K562 (cell line): ENCODE data around the gene HMOX1. TPM values are rescaled to one million over a fixed set of nuclear protein-coding genes. Genes with fewer than 3 reads are reported as not detected.

ENCODE experiments used
- ATAC-seq: fragments of 200-7000 bp; cut with Tn5 transposase; 3 replicates; pipeline ENCODE4 v1.9.1; 2020; ENCODE audit warnings: moderate library complexity
- BruUV-seq: library from RNA; stranded (reverse); fragments of 400-500 nt; replicated peaks from 2 replicates; lab custom pipeline; 2021; lab: Mats Ljungman, UMichigan
- CTCF ChIA-PET: fragments of 300-600 bp; formaldehyde crosslinking; extraction: SDS; loops from one replicate; lab custom pipeline; 2021; ENCODE audit warnings: low intra/inter-chr PET ratio; lab: Yijun Ruan, JAX
- POLR2A ChIA-PET: fragments of 300-600, 350-650 bp; sonication (Branson Sonifier 250); formaldehyde crosslinking; extraction: SDS; loops from one replicate; lab custom pipeline; 2021; ENCODE audit warnings: antibody characterized with exemption, inconsistent platforms; lab: Yijun Ruan, JAX
- DNase-seq, 4 experiments: peaks; one replicate each; pipeline versions ENCODE4 v3.0.0 to v3.0.0-alpha.2; 2011 to 2018; ENCODE audit warnings: low spot score in 3 of 4, mixed read lengths in 3 of 4; ENCODE audit errors: extremely low read depth in 1 of 4
- FAIRE-seq: peaks from 2 replicates; lab custom pipeline; 2011; peaks lifted over from hg19 to GRCh38; lab: Jason Lieb, UNC
- H2AFZ ChIP-seq: 2 replicates; pipeline ENCODE4 v1.6.0; 2011; ENCODE audit warnings: low read depth, low read length, control low read depth, inconsistent platforms
- H3K27ac ChIP-seq: fragments of 200-600 bp; 3 replicates; pipeline ENCODE4 v1.8.0; 2011; ENCODE audit warnings: low read depth, mild to moderate bottlenecking, control low read depth, inconsistent platforms, low read length, moderate library complexity, mixed read lengths; ENCODE audit errors: extremely low read depth
- H3K27me3 ChIP-seq, 2 experiments: fragments of 300-600 bp in 1 of 2; 2 replicates in 1 of 2; 3 replicates in 1 of 2; pipeline versions ENCODE4 v1.6.0 to v1.8.0; 2011; ENCODE audit warnings: inconsistent platforms in 2 of 2, low read length in 2 of 2, mild to moderate bottlenecking in 1 of 2, mixed read lengths in 1 of 2, moderate library complexity in 1 of 2; ENCODE audit not compliant: control insufficient read depth in 2 of 2, insufficient read depth in 2 of 2
- H3K36me3 ChIP-seq: fragments of 300-600 bp; 3 replicates; pipeline ENCODE4 v1.8.0; 2011; ENCODE audit warnings: mild to moderate bottlenecking, low read length, inconsistent platforms; ENCODE audit not compliant: control insufficient read depth, insufficient read depth
- H3K4me1 ChIP-seq, 2 experiments: fragments of 200-600 bp in 1 of 2; replicated peaks in 1 of 2; 2 replicates in 1 of 2; 3 replicates in 1 of 2; pipeline versions ENCODE4 v1.5.1 to v1.8.0; 2011; ENCODE audit warnings: inconsistent platforms in 2 of 2, low read length in 2 of 2, mild to moderate bottlenecking in 1 of 2, mixed read lengths in 1 of 2, moderate library complexity in 1 of 2; ENCODE audit not compliant: control insufficient read depth in 2 of 2, insufficient read depth in 2 of 2
- H3K4me2 ChIP-seq: 2 replicates; pipeline ENCODE4 v1.6.1; 2011; ENCODE audit warnings: low read length, control low read depth, inconsistent platforms, mixed read lengths; ENCODE audit not compliant: insufficient read depth
- H3K4me3 ChIP-seq: fragments of 200-600 bp; sonication (generic), shearing (Covaris generic); 2 replicates; pipeline ENCODE4 v1.5.1; 2016; ENCODE audit warnings: control low read depth, inconsistent platforms
- H3K79me2 ChIP-seq: fragments of 200-600 bp; 3 replicates; pipeline ENCODE4 v1.8.0; 2011; ENCODE audit warnings: low read length, inconsistent platforms; ENCODE audit not compliant: control insufficient read depth, insufficient read depth
- H3K9ac ChIP-seq, 2 experiments: 2 replicates each; pipeline versions ENCODE4 v1.6.0 to v1.6.1; 2011; ENCODE audit warnings: low read depth in 2 of 2, low read length in 2 of 2, control low read depth in 1 of 2, inconsistent platforms in 1 of 2, mild to moderate bottlenecking in 1 of 2, mixed read lengths in 1 of 2; ENCODE audit not compliant: insufficient read depth in 1 of 2
- H3K9me1 ChIP-seq: one replicate; pipeline ENCODE4 v1.6.0; 2011; ENCODE audit warnings: inconsistent platforms, mild to moderate bottlenecking, low read length, moderate library complexity; ENCODE audit not compliant: control insufficient read depth, insufficient read depth
- H3K9me3 ChIP-seq: replicated peaks from 2 replicates; pipeline ENCODE4 v1.5.1; 2011; ENCODE audit warnings: low read depth, low read length, inconsistent platforms; ENCODE audit not compliant: control insufficient read depth, insufficient read depth
- H4K20me1 ChIP-seq: replicated peaks from 2 replicates; pipeline ENCODE4 v1.6.1; 2011; ENCODE audit warnings: low read length, inconsistent platforms, mixed read lengths; ENCODE audit not compliant: control insufficient read depth, insufficient read depth
- ARID4B ChIP-seq: sonication (generic); formaldehyde crosslinking; IDR thresholded peaks from 2 replicates; pipeline ENCODE4 v1.8.0; 2022; ENCODE audit warnings: mild to moderate bottlenecking, missing genetic modification reagents
- ATF1 ChIP-seq, 2 experiments: fragments of 450-650 bp in 1 of 2; IDR thresholded peaks; 2 replicates each; pipeline ENCODE4 v1.6.1; 2016; ENCODE audit warnings: missing compliant biosample characterization in 1 of 2, missing genetic modification characterization in 1 of 2
- CAMTA2 ChIP-seq: fragments of 250-450 bp; sonication (Bioruptor Pico); conservative IDR thresholded peaks from 2 replicates; pipeline ENCODE4 v1.5.1; 2022
- RCOR1 ChIP-seq, 2 experiments: IDR thresholded peaks; 2 replicates each; pipeline ENCODE4 v1.6.1; 2012; ENCODE audit warnings: low read depth in 2 of 2, low read length in 2 of 2, borderline replicate concordance in 1 of 2, improper control_type of control experiment in 1 of 2
- ZBTB9 ChIP-seq: fragments of 450-650 bp; formaldehyde crosslinking; IDR thresholded peaks from 2 replicates; pipeline ENCODE4 v1.4.0; 2020; ENCODE audit warnings: mild to moderate bottlenecking, moderate library complexity
- ZNF324 ChIP-seq: fragments of 250-450 bp; sonication (Bioruptor Pico); IDR thresholded peaks from 2 replicates; pipeline ENCODE4 v1.4.0; 2020; ENCODE audit warnings: mild to moderate bottlenecking
- ZNF445 ChIP-seq: fragments of 250-450 bp; sonication (Bioruptor Pico); IDR thresholded peaks from 2 replicates; pipeline ENCODE4 v1.4.0; 2020; ENCODE audit warnings: low read depth, mild to moderate bottlenecking, moderate library complexity
- ZNF511 ChIP-seq: sonication (generic); formaldehyde crosslinking; IDR thresholded peaks from 2 replicates; pipeline ENCODE4 v1.8.0; 2022; ENCODE audit warnings: mild to moderate bottlenecking, missing genetic modification reagents
- WGBS: fragments of 100-300 bp; shearing (Covaris generic); methylation state at CpG from one replicate; pipeline ENCODE4 v1.1.6; 2016; ENCODE audit warnings: low coverage, mixed read lengths; ENCODE audit not compliant: insufficient coverage; ENCODE audit errors: missing lambda C conversion rate; 5-methylcytosine and 5-hydroxymethylcytosine counted together
- in situ Hi-C: fragments of 300-500 bp; cut with MboI; formaldehyde crosslinking; loops from 4 replicates; pipeline ENCODE4 v1.15.0; 2018; ENCODE audit warnings: inconsistent platforms, mixed read lengths
- intact Hi-C: fragments of 100-400 bp; cut with micrococcal nuclease; formaldehyde crosslinking; loops from 2 replicates; pipeline ENCODE4 v1.14.2; 2022
- polyA plus RNA-seq, 8 experiments: library from polyadenylated mRNA; depleted of rRNA in 4 of 8; stranded (reverse) in 5 of 8; unstranded in 3 of 8; fragments of >200 nt; fragmentation: Nextera tagmentation in 2 of 8; fragmentation: Illumina TruSeq in 1 of 8; extraction: Ambion mirVana in 2 of 8; extraction: Trizol in 1 of 8; gene quantifications; 2 replicates each; pipeline versions ENCODE4 v1.2.1 to v1.2.3, GENCODE V29; 2011 to 2014; ENCODE audit warnings: inconsistent platforms in 1 of 8, missing spikeins in 1 of 8
- total RNA-seq, 7 experiments: library from RNA; depleted of rRNA in 6 of 7; stranded (reverse); fragments of >200 nt in 6 of 7; fragmentation: Illumina TruSeq in 2 of 7; extraction: Trizol in 2 of 7; gene quantifications; 2 replicates each; pipeline versions ENCODE4 v1.2.1 to v1.2.3, GENCODE V29; 2011 to 2021; ENCODE audit warnings: low replicate concordance in 1 of 7

HMOX1 gene
- total and polyA plus RNA-seq, 9 of the 15 experiments (the other 6 are each of a cell fraction or from before 2014, with no cell fraction given): not detected

- Histone ChIP-seq H3K9me1 (no peaks in the 10 kb centered on the region), H2AFZ (no peak overlapping the region), H3K27ac (no peak overlapping the region), H3K9me3 (no peaks in the 10 kb centered on the region), H3K27me3 (no peaks in the 10 kb centered on the region), H3K4me3 (no peak overlapping the region), H3K4me1 (peaks cover 18 to 23% of the 10 kb centered on the region in 2 experiments), H3K9ac (no peak overlapping the region), H3K36me3 (no peaks in the 10 kb centered on the region), H3K4me2 (no peak overlapping the region), H3K79me2 (no peaks in the 10 kb centered on the region), H4K20me1 (no peaks in the 10 kb centered on the region)
- ATAC-seq: no peak
- no TSS peak for BruUV-seq
- no peak for DNase-seq
- WGBS: 34% methylated on average over 5 of the region's 5 CpGs
- in situ Hi-C loops: no loop called here
- CTCF ChIA-PET: no interaction called here
- intact Hi-C loops: no loop called here
- no peak for FAIRE-seq
- POLR2A ChIA-PET: no interaction called here
- no peak for TF ChIP-seq ZNF511 (CRISPR knock-in tag)
- TF ChIP-seq RCOR1 (IDR thresholded peaks at IDR 0.05; ENCODE audit: borderline replicate concordance in 1 of 2, low read depth in 2 of 2, low read length in 2 of 2): no peak
- no peak for TF ChIP-seq ZBTB9 (CRISPR knock-in tag)
- TF ChIP-seq ZNF324 (CRISPR knock-in tag): no peak
- TF ChIP-seq CAMTA2 (CRISPR knock-in tag): no peak
- no peak for TF ChIP-seq ARID4B (CRISPR knock-in tag)
- no peak for TF ChIP-seq ZNF445 (CRISPR knock-in tag)
- no peak for TF ChIP-seq ATF1 (CRISPR knock-in tag; IDR thresholded peaks at IDR 0.05)
- TF ChIP-seq ATF1 (tag; IDR thresholded peaks at IDR 0.05): no peak
Measured at GRCh38 chr22:35381424-35382009, 621 bp downstream of the HMOX1 start.
